T-helper 17 cell (primary cell): ENCODE measurements around the gene EXOC4. TPM values are rescaled to one million over a fixed set of nuclear protein-coding genes. Genes with fewer than 3 reads are reported as not detected.

Source experiments
- ATAC-seq: fragments of 150-1000 bp; cut with Tn5 transposase; 2 replicates; pipeline ENCODE4 v1.10.0; 2021; ENCODE audit warnings: mild to moderate bottlenecking, moderate library complexity
- DNase-seq, 3 donors: peaks; one replicate each; pipeline versions ENCODE4 v3.0.0 to v3.0.0-alpha.2; 2020 to 2021
- H3K9me3 ChIP-seq: one replicate; pipeline ENCODE4 v1.7.0; 2013; ENCODE audit warnings: low read length, mild to moderate bottlenecking; ENCODE audit not compliant: control insufficient read depth, poor library complexity, severe bottlenecking
- H3K27ac Mint-ChIP-seq: one replicate; pipeline ENCODE4 v1.8.0; 2022; ENCODE audit warnings: mild to moderate bottlenecking, moderate library complexity, mixed read lengths
- H3K27me3 Mint-ChIP-seq: one replicate; pipeline ENCODE4 v1.8.0; 2022; ENCODE audit warnings: mixed read lengths
- H3K36me3 Mint-ChIP-seq: one replicate; pipeline ENCODE4 v1.8.0; 2022; ENCODE audit warnings: low read depth, mixed read lengths
- H3K4me1 Mint-ChIP-seq: one replicate; pipeline ENCODE4 v1.8.0; 2022; ENCODE audit warnings: mild to moderate bottlenecking, mixed read lengths
- H3K4me3 Mint-ChIP-seq: one replicate; pipeline ENCODE4 v1.8.0; 2022; ENCODE audit warnings: mild to moderate bottlenecking, moderate library complexity, mixed read lengths
- total RNA-seq, 4 donors: library from RNA in 2 of 4; stranded (reverse) in 2 of 4; gene quantifications; one replicate each; pipeline ENCODE4 v1.2.3 and lab custom pipeline; 2022 to 2026

The EXOC4 gene
- total RNA-seq, 2 donors from 2014 or later: 88.8 to 96.6 TPM

DNA sequence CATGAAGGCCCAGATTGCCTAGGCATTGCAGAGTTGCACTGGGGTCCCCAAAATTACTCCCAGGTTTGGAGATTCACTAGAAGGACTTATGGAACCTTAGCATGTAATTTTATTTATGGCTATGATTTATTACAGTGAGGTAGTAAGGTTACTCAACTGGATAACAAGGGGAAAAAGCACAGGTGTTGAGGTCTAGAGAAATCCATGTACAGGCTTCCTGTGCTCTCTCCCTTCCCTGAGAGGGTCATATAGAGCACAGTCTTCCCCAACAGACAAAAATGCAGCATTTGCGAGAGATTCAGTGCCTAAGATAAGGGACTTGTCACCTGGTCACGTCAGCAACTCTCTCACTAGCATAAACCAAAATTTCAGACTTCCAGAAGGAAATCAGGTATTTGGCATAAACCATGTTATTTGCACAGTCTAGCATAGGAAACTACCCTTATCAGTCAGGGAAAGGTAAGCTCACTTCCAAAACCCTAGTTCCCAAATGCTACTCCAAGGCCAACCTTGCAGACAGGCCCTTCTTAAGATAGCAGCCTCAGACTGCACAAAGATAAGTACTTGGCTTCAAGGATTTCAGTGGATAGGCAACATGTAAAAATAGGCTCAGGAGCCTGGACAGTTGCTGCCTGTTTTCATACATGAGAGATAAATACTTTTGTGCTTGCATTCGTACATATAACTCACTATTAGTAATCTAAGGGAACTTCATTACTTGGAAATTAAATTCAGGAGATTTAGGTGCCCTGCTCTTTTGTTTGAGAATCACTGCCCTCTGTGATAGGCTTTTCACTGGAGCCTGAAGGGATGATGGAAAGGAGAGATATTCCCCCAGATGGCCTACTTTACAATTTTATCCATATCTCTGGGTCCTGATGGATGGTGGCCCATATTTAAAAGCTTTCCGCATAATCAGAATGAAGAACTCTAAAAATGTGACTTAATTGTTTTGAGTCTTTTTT is 495.8 kb downstream of the EXOC4 start:
- H3K27ac Mint-ChIP-seq: no peak overlapping the region
- H3K4me1 Mint-ChIP-seq: peaks cover 2% of the 10 kb centered on the region
- H3K36me3 Mint-ChIP-seq: peaks cover 5% of the 10 kb centered on the region

DNA sequence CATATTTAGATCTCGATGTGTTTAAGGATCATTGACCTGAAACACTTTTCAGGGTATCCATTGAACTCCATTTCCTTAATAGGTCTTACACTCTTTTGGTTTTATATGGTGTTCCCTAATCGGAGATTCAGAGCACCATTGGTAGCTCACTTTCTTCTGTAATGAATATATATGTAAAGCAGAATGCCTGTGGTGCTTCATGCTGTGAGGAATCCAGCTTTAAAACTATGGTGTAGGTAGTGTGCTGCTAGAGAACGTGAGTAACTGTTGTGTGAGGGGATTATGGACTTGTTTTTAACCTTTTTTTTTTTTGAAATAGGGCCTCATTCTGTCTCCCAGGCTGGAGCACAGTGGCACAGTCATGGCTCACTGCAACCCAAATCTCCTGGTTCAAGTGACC is 497.4 kb downstream of the EXOC4 start:
- Mint-ChIP-seq H3K4me1 (no peaks in the 10 kb centered on the region), H3K36me3 (peaks cover 5% of the 10 kb centered on the region), H3K27ac (no peak overlapping the region), H3K27me3 (no peaks in the 10 kb centered on the region), H3K4me3 (no peak overlapping the region)
- no peaks in the 10 kb centered on the region for H3K9me3 ChIP-seq
- ATAC-seq: no peak
- no peak for DNase-seq

More for the DNA sequence above, 495.8 kb downstream of the EXOC4 start:
- Mint-ChIP-seq H3K27me3 (no peaks in the 10 kb centered on the region), H3K4me3 (no peak overlapping the region)
- no peaks in the 10 kb centered on the region for H3K9me3 ChIP-seq
- ATAC-seq (no peak), DNase-seq (no peak)

DNA sequence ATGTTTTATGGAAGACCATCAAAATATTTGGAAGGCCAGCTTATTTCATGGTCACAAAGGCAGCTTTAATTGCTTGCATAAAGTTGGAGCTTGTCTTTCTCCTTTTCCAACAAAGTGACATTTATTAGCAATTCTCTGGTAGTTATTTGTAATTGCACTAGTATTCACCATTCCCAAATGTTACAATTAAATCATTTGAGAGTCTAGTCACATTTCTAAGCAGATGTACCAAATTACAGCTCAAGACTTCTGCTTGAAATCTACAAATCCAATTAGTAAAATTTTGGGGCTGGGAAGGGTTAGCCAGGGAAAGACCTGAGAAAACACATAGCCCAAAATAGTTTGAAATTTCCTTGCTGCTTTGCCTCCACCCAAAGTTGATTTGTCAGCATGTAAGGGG is 498.2 kb downstream of the EXOC4 start:
- Mint-ChIP-seq H3K4me1 (no peaks in the 10 kb centered on the region), H3K4me3 (no peak overlapping the region), H3K27ac (no peak overlapping the region)

DNA sequence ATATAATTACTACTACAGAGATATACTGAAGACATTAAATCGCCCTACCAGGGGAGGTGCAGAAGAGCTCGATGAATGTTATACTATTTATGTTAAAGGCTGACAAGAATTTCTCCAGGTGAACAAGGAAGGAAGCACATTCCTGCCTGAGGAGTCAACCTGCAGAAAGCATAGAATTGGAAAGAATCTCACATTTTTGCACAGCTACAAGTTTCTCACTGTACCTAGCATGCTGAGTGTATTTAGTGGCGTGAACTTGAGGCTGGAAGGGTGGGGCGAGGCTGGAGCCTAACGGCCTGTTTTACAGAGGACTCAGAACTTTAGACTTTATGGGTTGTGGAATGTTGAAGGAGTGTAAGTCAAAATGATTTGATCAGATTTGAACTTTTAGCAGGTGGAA is 500.6 kb downstream of the EXOC4 start:
- DNase-seq (no peak), ATAC-seq (no peak)
- no peaks in the 10 kb centered on the region for H3K27me3 Mint-ChIP-seq
- H3K27ac Mint-ChIP-seq: no peak overlapping the region
- peaks cover 6% of the 10 kb centered on the region for H3K36me3 Mint-ChIP-seq
- H3K4me3 Mint-ChIP-seq: no peak overlapping the region
- H3K9me3 ChIP-seq: no peaks in the 10 kb centered on the region
- H3K4me1 Mint-ChIP-seq: no peaks in the 10 kb centered on the region

More for the DNA sequence above, 498.2 kb downstream of the EXOC4 start:
- Mint-ChIP-seq H3K36me3 (peaks cover 5% of the 10 kb centered on the region), H3K27me3 (no peaks in the 10 kb centered on the region)
- H3K9me3 ChIP-seq: no peaks in the 10 kb centered on the region
- ATAC-seq: no peak
- DNase-seq: no peak

DNA sequence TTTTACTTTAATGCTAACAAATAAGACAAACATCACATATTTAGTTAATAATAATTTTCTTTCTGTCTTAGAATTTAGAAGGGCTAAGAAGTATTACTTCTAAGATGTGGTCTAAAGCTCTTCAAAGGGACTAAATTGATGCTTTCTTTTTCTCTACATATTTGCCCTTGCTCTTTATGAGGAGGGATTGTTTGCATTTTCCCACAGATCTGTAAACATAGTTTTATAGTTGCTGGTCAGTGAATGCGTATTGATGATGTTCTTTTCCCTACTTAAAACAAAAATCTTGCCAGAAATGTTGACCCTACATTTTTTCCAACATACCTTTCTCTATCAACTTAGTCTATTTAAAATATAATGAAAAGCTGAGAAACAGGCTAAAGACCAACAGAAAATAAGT is 501.8 kb downstream of the EXOC4 start:
- H3K9me3 ChIP-seq: no peaks in the 10 kb centered on the region
- H3K27ac Mint-ChIP-seq: no peak overlapping the region
- no peak for ATAC-seq
- H3K4me3 Mint-ChIP-seq: no peak overlapping the region
- peaks cover 6% of the 10 kb centered on the region for H3K36me3 Mint-ChIP-seq
- no peaks in the 10 kb centered on the region for H3K27me3 Mint-ChIP-seq
- DNase-seq: no peak
- H3K4me1 Mint-ChIP-seq: no peaks in the 10 kb centered on the region

DNA sequence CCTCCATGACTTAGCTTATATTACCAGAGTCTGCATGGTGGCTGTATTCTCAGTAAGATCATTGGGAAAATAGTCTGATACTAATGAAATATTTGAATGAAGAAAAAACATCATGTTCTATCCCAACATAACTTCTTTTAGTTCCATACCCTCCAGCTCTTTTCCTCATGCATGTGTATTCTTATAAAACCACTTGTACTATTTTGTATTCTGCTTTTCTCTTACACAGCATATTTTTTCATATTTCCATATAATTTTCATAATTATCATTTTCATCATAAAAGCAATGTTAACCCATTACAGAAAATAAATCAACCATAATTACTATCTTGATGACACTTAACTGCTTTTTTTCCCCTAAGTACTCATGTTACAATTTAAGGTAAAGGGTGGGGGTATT is 503.0 kb downstream of the EXOC4 start:
- H3K27me3 Mint-ChIP-seq: no peaks in the 10 kb centered on the region
- DNase-seq (no peak), ATAC-seq (no peak)
- H3K4me1 Mint-ChIP-seq: no peaks in the 10 kb centered on the region
- peaks cover 6% of the 10 kb centered on the region for H3K36me3 Mint-ChIP-seq
- no peak overlapping the region for H3K27ac Mint-ChIP-seq
- H3K4me3 Mint-ChIP-seq: no peak overlapping the region
- H3K9me3 ChIP-seq: no peaks in the 10 kb centered on the region

DNA sequence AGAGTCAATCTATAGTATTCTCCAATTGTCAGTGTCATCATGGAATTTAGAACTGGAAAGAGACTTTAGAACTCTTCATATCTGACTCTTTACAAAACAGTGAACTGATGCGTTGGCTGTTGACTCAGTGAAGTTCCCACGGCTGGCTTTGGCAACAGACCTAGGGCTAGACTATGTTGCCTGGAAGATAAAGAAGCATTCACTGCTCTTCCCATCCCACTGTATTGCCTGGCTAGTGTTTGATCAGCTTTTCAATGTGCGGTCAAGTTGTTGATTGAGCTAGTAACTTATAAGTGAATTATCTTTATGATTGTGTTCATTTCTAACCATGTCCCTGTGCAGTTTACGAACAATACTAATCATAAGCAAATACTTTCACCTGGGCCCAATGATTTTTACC is 508.6 kb downstream of the EXOC4 start:
- ATAC-seq (no peak), DNase-seq (no peak)
- no peaks in the 10 kb centered on the region for H3K4me1 Mint-ChIP-seq
- H3K27me3 Mint-ChIP-seq: no peaks in the 10 kb centered on the region
- peaks cover under 1% of the 10 kb centered on the region for H3K36me3 Mint-ChIP-seq
- H3K9me3 ChIP-seq: no peaks in the 10 kb centered on the region
- H3K4me3 Mint-ChIP-seq: no peak overlapping the region
- H3K27ac Mint-ChIP-seq: no peak overlapping the region

DNA sequence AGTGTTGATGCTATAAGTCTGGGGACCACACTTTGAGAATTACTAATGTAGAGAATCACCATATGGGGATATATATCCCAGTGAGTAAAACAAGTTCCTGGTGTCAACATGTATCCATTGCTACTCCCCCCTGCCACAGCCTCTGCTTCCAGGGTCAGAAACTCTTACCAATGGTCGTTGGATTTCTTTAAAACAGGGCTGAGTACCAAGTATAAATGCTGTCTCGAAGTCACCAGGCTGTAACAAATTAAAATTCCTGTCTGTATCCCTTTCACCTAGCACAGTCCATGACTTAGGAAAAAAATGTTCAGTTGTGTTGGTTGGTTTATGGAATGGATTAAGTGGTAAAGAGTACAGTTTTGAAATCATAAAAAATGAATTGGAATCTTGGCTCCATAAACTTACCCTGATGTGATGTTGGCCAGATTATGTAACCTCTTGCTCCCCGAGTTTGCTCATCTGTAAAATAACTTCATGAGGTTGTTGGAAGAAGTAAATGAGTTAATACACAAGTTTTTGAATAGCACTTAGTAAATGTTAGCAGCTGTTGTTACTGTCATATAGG is 510.3 kb downstream of the EXOC4 start:
- DNase-seq (no peak), ATAC-seq (no peak)
- Mint-ChIP-seq H3K27ac (no peak overlapping the region), H3K4me3 (no peak overlapping the region), H3K4me1 (no peaks in the 10 kb centered on the region), H3K27me3 (no peaks in the 10 kb centered on the region), H3K36me3 (no peaks in the 10 kb centered on the region)
- H3K9me3 ChIP-seq: no peaks in the 10 kb centered on the region

DNA sequence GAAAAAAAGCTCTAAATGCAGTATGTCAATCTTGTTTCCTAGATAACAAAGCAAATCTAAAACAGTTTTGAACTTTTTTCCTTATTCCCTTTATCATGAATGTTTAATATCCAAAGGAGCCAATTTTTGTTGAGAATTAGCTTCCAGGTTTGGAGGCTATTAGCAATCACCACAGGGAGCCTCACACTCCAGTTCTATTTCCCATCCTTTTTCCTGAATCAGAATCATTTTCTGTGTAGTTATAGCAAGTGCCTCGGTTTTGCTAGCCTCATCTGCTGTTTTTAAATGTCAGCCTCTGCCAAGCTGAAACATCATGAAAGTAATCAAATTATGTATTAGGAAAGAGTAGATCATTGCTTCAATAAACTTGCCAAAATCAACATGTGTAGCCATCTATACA is 516.8 kb downstream of the EXOC4 start:
- Mint-ChIP-seq H3K27ac (no peak overlapping the region), H3K27me3 (no peaks in the 10 kb centered on the region), H3K36me3 (no peaks in the 10 kb centered on the region), H3K4me3 (no peak overlapping the region), H3K4me1 (no peaks in the 10 kb centered on the region)
- no peaks in the 10 kb centered on the region for H3K9me3 ChIP-seq
- DNase-seq (no peak), ATAC-seq (no peak)

DNA sequence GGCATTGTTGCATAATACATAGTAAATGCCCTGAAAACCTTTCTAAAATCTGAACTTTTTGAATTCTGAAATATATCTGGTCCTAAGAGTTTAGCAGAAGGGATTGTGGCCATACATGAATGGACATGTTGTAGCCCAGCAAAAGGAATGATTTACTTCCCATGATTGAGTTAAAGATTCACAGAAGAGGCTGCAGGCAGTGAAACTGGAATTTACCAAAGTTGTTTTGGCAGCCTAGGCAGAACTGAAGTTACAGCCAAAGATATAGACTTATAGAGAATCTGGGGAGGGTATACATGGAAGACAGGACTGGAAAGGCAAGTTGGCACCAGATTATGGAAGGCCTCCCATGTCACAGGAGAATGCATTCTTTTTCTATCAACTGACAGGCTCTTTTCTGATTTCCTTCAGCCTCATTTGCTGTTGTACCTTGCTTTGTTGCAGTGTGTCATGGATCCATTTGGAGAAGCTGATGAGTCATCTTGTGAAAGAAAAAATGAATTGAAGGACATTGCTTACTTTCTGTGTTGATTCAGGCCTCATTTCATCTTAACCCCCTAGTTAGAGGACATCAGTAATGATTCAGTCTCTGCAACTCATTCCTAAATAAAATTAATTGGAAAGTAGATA is 518.1 kb downstream of the EXOC4 start:
- DNase-seq (no peak), ATAC-seq (no peak)
- Mint-ChIP-seq H3K36me3 (no peaks in the 10 kb centered on the region), H3K4me3 (no peak overlapping the region), H3K4me1 (no peaks in the 10 kb centered on the region), H3K27me3 (no peaks in the 10 kb centered on the region), H3K27ac (no peak overlapping the region)
- H3K9me3 ChIP-seq: no peaks in the 10 kb centered on the region

DNA sequence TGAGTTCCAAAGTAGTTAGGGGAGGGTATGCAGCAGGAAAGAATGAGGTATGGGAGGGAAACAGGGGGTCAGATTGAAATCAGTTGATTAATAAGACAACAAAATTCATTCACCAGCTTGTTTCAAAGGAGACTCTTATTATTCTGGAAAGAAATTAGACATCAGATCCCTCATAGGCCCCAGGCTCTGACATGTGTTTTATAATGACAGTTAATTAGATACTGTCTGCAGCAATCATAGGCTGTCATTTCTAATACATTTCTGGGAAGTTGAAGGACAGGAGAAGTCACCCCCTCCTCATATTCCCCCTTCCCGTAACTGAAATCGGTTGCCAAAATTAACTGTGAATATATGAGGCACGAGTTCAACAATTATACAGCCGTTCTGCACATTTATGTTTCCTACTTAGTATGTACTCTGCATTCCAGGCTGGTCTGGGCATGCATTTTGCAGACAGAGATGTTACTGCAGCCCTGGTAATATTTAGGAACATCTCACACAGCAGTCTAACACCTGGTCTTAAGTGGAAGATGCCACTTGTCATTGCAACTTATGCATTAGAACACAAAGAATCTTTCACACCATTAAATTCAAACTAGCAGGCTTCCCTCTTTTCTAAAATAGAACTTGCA is 519.0 kb downstream of the EXOC4 start:
- Mint-ChIP-seq H3K27ac (no peak overlapping the region), H3K27me3 (no peaks in the 10 kb centered on the region), H3K4me1 (no peaks in the 10 kb centered on the region), H3K4me3 (no peak overlapping the region), H3K36me3 (no peaks in the 10 kb centered on the region)
- DNase-seq: no peak
- ATAC-seq: no peak
- H3K9me3 ChIP-seq: no peaks in the 10 kb centered on the region

DNA sequence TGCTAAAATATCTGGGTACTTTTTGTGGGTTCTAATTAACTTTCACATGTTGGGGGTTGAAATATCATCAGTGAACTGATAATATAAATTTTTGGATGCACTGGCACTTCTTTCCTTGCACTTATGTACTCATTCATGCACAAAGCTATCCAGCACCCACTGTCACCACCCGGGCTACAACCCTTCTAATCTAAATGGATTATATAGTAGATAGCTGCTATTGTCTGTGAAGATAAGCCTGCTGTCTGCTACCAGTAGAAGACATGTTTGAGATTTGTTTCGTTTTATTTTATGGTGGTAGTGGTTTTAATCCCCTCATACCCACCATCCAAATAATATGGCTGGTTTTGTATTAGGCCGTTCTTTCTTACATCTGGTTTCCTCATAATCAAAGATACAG is 520.7 kb downstream of the EXOC4 start:
- Mint-ChIP-seq H3K4me3 (no peak overlapping the region), H3K27ac (no peak overlapping the region), H3K4me1 (no peaks in the 10 kb centered on the region), H3K27me3 (no peaks in the 10 kb centered on the region), H3K36me3 (no peaks in the 10 kb centered on the region)
- ATAC-seq: no peak
- H3K9me3 ChIP-seq: no peaks in the 10 kb centered on the region
- DNase-seq: no peak

DNA sequence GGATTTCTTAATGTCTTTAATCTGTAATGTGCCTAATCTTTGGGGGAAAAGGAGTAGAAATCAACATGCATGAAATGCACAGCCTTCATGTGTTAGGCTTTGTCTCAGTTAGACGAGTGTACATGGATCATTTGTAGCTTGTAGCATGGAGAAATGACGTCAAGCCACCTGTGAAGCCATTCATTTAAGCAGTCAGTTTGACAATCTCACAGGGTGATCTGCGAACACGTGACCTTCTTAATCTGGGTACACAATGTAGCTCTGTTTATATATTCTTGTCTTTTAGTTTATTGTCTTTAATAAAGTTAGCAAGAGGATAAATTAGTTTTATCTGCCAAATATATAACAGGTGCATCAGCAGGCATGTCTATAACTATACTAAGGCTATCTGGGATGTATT is 522.3 kb downstream of the EXOC4 start:
- H3K9me3 ChIP-seq: no peaks in the 10 kb centered on the region
- no peak overlapping the region for H3K4me3 Mint-ChIP-seq
- ATAC-seq: no peak
- no peaks in the 10 kb centered on the region for H3K4me1 Mint-ChIP-seq
- no peaks in the 10 kb centered on the region for H3K36me3 Mint-ChIP-seq
- no peak overlapping the region for H3K27ac Mint-ChIP-seq
- no peak for DNase-seq
- H3K27me3 Mint-ChIP-seq: no peaks in the 10 kb centered on the region
